GM10266 (cell line): ENCODE results near the gene MAPKAPK2.

Experiments used
- DNase-seq: peaks from one replicate; pipeline ENCODE4 v3.0.0; 2012; ENCODE audit errors: extremely low spot score
- TF ChIP-seq, protein P1 (sequence below): IDR thresholded peaks from 2 replicates; pipeline ENCODE4 v1.5.1; 2012; ENCODE audit warnings: mild to moderate bottlenecking, low read depth; ENCODE audit not compliant: control insufficient read depth, insufficient read depth; ENCODE audit errors: missing control alignments

MAPKAPK2 gene

DNA sequence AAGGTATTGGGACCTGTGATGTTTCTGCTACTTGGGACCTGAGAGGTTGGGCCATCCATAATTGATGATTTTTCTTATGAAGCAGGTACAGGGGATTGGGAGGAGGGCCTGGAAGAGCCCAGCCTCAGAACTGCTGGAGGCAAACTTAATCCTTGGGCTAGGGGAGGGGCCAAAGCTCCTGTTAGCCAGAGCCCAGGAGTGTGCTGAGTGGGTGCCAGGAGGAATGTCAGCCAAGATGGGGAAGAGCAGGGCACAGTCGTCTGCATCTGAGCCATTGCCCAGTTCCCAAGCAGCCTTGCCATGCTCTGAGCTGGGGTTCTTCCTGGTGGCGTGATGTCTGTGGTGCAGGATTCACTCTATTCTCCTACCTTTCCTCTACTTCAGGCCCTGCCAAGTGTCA lies 5.8 kb downstream of the MAPKAPK2 start:
- DNase-seq: no peak
- TF ChIP-seq, protein P1, sequence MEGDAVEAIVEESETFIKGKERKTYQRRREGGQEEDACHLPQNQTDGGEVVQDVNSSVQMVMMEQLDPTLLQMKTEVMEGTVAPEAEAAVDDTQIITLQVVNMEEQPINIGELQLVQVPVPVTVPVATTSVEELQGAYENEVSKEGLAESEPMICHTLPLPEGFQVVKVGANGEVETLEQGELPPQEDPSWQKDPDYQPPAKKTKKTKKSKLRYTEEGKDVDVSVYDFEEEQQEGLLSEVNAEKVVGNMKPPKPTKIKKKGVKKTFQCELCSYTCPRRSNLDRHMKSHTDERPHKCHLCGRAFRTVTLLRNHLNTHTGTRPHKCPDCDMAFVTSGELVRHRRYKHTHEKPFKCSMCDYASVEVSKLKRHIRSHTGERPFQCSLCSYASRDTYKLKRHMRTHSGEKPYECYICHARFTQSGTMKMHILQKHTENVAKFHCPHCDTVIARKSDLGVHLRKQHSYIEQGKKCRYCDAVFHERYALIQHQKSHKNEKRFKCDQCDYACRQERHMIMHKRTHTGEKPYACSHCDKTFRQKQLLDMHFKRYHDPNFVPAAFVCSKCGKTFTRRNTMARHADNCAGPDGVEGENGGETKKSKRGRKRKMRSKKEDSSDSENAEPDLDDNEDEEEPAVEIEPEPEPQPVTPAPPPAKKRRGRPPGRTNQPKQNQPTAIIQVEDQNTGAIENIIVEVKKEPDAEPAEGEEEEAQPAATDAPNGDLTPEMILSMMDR: no peak

DNA sequence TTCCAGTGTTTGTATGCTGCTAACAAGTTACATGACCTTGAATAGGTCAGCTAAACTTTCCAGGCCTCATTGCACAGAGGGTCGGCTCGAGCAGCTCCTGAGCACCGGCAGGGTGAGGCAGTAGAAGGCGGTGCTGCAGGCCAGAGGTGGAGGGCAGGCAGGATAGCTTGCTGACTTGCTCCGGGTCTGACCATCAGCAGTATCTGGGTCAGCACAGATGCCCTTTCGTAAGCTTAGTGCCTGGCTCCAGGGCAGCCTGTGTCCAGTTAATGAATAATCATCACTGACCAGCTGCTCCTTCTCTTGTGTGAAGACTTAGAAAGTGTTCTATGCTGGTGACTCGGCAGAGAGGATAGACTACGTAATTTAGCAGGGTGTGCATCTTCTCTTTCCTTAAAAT lies 6.9 kb downstream of the MAPKAPK2 start:
- TF ChIP-seq, protein P1: no peak
- no peak for DNase-seq

DNA sequence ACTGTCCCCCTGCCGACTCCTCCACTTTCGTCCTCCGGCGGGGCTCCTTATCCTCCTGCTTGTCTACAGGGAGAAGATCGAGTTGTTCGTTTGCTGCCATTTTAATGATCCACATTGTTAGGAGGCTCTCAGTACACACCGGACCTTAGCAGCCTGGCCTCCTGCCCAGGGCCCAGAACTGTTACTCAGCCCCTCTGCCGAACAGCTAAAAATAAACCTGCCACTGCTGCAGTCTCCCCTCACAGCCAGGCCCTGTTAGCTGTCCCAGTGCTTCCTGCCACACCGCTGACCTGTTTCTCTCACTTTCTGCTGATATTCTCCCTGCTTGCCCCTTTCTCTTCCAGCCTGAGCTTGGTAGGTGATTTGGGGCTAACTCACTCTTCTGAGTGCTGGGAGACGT lies 8.3 kb downstream of the MAPKAPK2 start:
- TF ChIP-seq, protein P1: no peak
- no peak for DNase-seq

- no peak for DNase-seq
Measured at GRCh38 chr1:206693592-206693991, 8.9 kb downstream of the MAPKAPK2 start.

DNA sequence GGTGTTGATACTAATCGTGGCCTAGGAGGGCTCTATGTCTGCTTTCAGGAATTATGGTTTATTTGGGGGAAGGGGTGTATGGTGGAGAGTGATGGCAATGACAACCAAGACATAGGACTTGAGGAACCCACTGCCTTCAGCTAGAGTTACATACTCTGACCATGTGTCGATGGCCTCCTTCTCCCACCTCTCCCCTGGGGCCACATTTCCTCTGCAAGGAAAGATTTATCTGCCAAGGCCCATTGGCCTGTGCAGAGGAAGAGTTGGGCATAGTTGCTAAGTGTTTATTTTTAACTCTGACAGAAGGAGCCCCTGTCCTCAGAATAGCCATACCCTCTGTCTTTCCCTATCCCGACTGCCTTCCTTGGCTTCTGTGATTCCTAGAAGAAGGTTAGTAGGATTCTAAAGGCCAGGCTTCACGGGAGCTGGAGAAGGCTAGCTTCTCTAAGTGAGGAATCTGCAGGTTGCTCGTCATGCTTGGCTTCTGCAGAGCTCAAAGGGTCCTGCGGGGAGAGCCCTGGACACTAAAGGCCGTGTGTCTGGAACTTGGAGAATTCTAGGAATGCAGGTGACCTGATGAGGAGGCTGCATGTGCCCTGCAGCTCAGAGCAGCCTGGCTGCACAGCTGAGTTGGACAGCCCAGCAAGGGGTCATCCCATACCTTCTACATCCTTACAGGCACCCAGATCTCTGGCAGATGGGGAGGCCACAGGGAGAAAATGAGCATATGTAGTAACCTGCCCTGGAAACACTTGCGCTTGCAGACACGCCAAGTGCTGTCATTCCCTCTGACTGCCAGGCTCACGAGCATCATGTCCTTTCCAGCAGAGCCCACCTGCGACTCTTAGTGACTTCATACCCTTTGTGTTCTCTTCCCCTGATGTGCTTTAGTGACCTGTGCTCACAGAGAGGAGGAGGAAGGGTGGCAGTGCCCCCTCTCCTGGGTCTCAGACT lies 9.7 kb downstream of the MAPKAPK2 start:
- no peak for DNase-seq
- TF ChIP-seq, protein P1: no peak

More at GRCh38 chr1:206693592-206693991, 8.9 kb downstream of the MAPKAPK2 start:
- TF ChIP-seq, protein P1: no peak

GRCh38 chr1:206695733-206696132 lies 11.0 kb downstream of the MAPKAPK2 start:
- TF ChIP-seq, protein P1: no peak
- DNase-seq: no peak

GRCh38 chr1:206696812-206697585 lies 12.3 kb downstream of the MAPKAPK2 start:
- no peak for DNase-seq
- TF ChIP-seq, protein P1: no peak
